NT2/D1 (cell line): Measurements from ENCODE around the gene SAA1.

Experiments
- SUZ12 ChIP-seq: IDR thresholded peaks from 2 replicates; pipeline ENCODE4 v1.6.1; 2011; ENCODE audit not compliant: insufficient read length, insufficient read depth; ENCODE audit errors: extremely low read depth
- ZNF274 ChIP-seq: IDR thresholded peaks from 2 replicates; pipeline ENCODE4 v1.6.1; 2011; ENCODE audit warnings: mild to moderate bottlenecking, low read depth, low read length

DNA sequence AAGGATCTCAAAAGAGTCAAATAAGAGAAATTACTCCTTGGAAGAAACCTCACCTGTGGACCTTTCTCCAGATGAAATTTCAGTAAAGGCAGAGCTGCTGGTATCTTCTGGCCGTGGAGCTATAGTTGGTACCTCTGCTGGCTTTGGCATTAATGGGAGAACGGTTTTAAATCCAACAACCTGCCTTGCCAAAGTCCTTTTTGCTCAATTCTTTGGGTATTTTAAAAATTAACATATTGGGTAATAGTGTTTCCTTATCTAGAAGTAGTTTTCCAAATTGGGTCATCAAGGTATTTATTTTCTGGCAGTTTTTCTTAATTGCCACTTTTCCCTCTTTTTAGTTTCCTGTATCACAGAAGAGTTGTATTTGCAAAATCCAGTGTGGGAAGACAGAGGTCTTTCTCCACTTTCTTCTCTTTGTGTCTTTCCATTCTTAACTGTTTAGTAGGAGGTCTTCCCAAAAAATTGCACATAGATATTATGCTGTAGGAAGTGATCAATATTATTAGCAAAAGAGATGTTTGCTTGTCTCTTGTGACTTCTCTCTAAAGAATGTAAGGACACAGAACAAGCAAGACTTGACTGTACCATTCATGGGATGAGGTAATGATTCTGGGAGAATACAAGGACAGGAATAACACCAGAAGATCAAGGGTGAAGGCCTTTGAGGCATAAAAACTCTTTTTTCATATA is 29.3 kb upstream of the SAA1 start, which contains the start of gene SAA4:
- TF ChIP-seq ZNF274 (no peak), SUZ12 (no peak)
